GM12864 (cell line): ENCODE results near the gene SOX2.
"Not testable (repeated sequence)": the region's sequence is repeated elsewhere in the genome, so short reads cannot be mapped to it uniquely, and the experiment has no call there.

ENCODE experiments used
- DNase-seq: peaks from one replicate; pipeline ENCODE4 v3.0.0-alpha.2; 2011; ENCODE audit warnings: low read depth
- H3K4me3 ChIP-seq: 2 replicates; pipeline ENCODE4 v1.5.1; 2011; ENCODE audit warnings: mild to moderate bottlenecking, low read depth, low read length, control low read depth
- CTCF ChIP-seq: IDR thresholded peaks from 2 replicates; pipeline ENCODE4 v1.5.1; 2011; ENCODE audit warnings: low read depth, mild to moderate bottlenecking, moderate library complexity, low read length, control low read depth, inconsistent platforms; ENCODE audit errors: missing control alignments

Gene SOX2

GRCh38 chr3:181753391-181753790, 41.7 kb downstream of the SOX2 start:
- DNase-seq, result no peak

GRCh38 chr3:181755959-181756358, 44.2 kb downstream of the SOX2 start:
- DNase-seq, result no peak
- H3K4me3 ChIP-seq, result no peak overlapping the region
- TF ChIP-seq CTCF, result no peak

More at GRCh38 chr3:181753391-181753790, 41.7 kb downstream of the SOX2 start:
- no peak for TF ChIP-seq CTCF
- H3K4me3 ChIP-seq, result no peak overlapping the region

- H3K4me3 ChIP-seq, result no peak overlapping the region
- no peak for TF ChIP-seq CTCF
- DNase-seq, result no peak
These were observed 45.0 kb downstream of the SOX2 start for GRCh38 chr3:181756645-181757297.

GRCh38 chr3:181757694-181758306, 46.1 kb downstream of the SOX2 start:
- no peak for TF ChIP-seq CTCF
- DNase-seq, result no peak
- H3K4me3 ChIP-seq, result no peak overlapping the region

GRCh38 chr3:181761906-181762305, 50.2 kb downstream of the SOX2 start:
- TF ChIP-seq CTCF, result no peak
- DNase-seq, result no peak
- no peak overlapping the region for H3K4me3 ChIP-seq

GRCh38 chr3:181764033-181764432, 52.3 kb downstream of the SOX2 start:
- not testable (repeated sequence) for DNase-seq, H3K4me3 ChIP-seq
